IMR-90 (cell line): ENCODE measurements around the gene LIMCH1.

ENCODE experiments used
- POLR2A ChIP-seq: IDR thresholded peaks from 2 replicates; pipeline ENCODE4 v1.6.1; 2012; ENCODE audit warnings: mild to moderate bottlenecking, low read depth, low read length
- RFX5 ChIP-seq: IDR thresholded peaks from 2 replicates; pipeline ENCODE4 v1.8.0; 2012; ENCODE audit warnings: low read depth, mild to moderate bottlenecking, low read length, moderate library complexity
- TF ChIP-seq, protein P1 (sequence below): conservative IDR thresholded peaks from 2 replicates; pipeline ENCODE4 v1.5.1; 2012; ENCODE audit warnings: mild to moderate bottlenecking, low read depth, low read length, improper control_type of control experiment

DNA sequence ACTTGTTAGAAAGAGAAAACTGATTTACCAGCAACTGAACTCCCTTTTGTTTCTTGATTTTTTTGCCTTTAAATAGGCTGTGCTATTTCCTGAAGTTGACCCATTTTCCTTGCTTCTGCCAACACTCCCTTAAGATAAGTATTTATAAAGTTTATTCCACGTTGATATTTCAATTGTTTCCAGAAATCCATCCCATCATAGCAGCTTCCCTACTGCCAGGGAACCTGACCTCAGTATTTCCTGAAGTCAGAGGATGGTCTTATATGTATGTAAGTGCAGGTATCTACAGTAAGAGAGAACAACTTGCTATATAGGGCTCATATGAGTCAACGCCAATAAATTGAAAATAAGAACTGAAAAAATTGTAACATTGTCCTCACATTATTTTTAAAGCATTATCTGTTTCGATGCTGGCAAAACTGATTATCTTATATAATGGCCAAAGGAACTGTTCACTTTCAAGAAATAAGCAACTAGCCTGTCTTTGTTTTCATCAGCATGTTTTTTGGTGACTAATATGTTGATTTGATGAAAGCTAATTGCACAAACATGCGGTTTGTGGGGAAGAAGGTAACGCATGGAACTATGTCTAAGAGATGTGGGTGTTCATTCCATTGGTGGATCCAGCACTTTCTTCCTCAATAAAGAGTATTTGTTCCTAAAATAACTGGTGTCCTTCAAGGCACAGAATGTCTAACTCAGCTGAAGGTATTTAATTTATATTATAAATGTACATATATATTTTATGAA lies 4.7 kb downstream of the LIMCH1 start:
- TF ChIP-seq RFX5 = no peak
- TF ChIP-seq, protein P1, sequence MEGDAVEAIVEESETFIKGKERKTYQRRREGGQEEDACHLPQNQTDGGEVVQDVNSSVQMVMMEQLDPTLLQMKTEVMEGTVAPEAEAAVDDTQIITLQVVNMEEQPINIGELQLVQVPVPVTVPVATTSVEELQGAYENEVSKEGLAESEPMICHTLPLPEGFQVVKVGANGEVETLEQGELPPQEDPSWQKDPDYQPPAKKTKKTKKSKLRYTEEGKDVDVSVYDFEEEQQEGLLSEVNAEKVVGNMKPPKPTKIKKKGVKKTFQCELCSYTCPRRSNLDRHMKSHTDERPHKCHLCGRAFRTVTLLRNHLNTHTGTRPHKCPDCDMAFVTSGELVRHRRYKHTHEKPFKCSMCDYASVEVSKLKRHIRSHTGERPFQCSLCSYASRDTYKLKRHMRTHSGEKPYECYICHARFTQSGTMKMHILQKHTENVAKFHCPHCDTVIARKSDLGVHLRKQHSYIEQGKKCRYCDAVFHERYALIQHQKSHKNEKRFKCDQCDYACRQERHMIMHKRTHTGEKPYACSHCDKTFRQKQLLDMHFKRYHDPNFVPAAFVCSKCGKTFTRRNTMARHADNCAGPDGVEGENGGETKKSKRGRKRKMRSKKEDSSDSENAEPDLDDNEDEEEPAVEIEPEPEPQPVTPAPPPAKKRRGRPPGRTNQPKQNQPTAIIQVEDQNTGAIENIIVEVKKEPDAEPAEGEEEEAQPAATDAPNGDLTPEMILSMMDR = no peak
- TF ChIP-seq POLR2A = no peak
